CD4-positive, alpha-beta T cell treated with Interleukin-15 for 4 hours (primary cell): Measurements from ENCODE around the gene MMP17.

Experiments
- DNase-seq: peaks from one replicate; pipeline ENCODE4 v3.0.0-alpha.2; 2020; ENCODE audit warnings: low spot score

Gene MMP17

GRCh38 chr12:131827961-131828534 lies at the start of gene MMP17:
Gene MMP17 (plus strand): TSS chr12:131828393. CDS start chr12:131828495, 102 bp downstream.
- no peak for DNase-seq

DNA sequence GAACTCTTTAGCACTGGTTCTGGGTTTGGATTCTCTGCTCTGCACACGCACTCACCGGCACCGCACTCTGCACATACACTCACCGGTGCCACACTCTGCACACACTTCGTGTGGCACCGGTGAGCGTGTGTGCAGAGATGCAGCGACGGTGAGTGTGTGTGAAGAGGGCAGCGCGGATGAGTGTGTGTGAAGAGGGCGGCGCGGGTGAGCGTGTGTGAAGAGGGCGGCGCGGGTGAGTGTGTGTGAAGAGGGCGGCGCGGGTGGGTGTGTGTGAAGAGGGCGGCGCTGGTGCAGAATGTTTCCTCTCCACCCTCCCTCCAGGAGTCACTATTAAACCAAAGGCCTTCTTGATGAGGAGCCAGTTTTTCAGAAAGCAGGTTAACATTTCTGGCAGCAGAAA lies 49.2 kb upstream of the MMP17 start:
- no peak for DNase-seq

DNA sequence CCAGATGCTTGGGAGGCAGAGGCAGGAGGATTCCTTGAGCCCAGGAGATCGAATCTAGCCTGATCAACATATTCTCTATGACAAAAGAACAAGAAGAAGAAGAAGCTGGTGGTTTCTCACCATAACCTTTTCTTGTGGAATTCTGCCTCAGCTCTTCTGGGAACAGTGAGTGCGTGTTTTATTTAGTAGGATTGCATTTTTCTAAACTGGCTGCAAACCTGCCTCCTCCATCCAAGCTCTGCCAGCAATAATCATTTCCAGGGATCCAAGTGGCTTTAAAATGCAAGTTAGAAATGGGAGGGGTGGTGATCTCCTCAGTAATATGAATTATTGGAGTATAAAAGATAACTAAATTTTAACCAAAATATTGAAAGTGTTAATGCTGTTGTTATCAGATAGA lies 46.1 kb upstream of the MMP17 start:
- no peak for DNase-seq

GRCh38 chr12:131783915-131784541 lies 44.2 kb upstream of the MMP17 start:
- no peak for DNase-seq

DNA sequence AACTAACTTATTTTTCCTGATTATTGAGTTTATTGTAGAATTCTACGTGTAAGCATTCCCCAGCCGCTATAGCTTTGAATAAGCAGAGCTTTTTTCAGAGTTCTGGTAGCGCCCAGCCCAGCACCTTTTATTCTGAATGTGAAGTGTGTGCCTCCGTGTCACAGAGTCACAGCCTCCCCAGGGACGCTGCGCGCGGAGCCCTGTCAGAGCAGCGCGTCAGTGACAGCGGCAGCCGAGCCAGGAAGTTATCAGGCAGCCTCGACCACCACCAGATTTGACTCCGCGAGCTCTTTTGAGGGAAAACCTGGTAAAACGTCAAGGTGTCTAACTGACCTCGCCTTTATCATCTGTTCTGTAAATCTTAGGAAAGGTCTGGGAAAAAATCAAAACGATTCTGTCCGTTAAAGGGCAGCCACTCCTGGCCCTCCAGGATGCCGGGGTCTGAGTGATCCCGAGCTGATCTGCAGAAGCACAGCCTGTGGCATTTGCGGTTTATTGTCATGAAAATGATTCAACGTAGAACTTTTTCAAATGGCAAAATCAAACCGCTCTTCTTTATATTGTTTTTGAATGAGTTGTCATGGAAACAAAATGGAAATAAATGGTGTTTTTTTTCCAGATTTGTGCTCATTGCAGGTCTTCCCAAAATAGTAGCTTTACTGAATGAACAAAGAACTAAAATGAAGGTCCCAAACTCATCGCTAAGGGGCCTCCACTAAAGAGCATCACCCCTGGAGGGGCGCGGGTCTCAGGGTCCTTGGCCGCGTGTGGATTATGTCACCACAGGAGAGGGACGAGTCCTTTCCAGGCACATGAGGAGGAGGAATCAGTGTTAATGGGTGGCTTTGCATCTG lies 43.1 kb upstream of the MMP17 start:
- no peak for DNase-seq

GRCh38 chr12:131785763-131786330 lies 42.3 kb upstream of the MMP17 start:
- no peak for DNase-seq

DNA sequence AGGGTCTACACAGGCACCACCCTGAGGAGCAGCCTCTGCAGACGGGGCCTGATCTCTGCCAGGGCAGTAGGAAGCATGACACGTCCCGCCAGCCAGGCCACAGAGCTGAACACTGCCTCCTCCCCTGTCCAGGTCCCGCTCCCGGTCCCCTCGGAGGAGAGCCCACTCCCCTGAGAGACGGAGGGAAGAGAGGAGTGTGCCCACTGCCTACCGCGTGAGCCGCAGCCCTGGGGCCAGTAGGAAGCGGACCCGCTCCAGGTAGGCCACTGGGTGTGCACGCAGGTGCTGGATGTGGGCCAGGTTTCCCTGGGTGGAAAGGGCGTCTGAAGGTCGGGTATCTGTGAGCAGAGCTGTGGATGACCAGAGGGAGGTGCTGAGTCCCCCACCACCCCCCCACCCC lies 41.9 kb upstream of the MMP17 start:
- no peak for DNase-seq

DNA sequence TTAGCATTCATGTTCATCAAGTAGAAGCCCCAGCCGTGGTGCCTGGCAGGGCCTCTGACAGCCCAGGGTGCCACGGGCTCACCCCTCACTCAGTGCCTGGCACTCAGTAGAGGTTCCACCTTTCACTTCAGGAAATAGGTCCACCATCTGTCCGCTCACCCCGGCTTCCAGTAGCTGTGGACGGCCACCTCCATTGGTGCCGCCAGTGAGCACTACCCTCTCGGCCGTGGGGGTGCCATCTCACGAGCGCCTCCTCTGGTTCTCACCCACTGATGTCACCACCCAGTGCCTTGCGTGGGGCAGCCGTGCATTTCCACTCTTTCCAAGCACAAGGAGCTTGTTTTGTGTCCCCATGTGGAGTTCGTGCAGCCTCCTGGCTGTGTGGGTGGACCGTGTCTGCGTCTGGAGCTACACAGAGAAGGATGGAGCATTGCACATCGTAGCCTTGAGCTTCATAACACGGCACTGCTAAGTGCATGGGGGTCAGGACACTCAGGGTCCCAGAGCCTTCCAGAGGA lies 41.0 kb upstream of the MMP17 start:
- DNase-seq = no peak

DNA sequence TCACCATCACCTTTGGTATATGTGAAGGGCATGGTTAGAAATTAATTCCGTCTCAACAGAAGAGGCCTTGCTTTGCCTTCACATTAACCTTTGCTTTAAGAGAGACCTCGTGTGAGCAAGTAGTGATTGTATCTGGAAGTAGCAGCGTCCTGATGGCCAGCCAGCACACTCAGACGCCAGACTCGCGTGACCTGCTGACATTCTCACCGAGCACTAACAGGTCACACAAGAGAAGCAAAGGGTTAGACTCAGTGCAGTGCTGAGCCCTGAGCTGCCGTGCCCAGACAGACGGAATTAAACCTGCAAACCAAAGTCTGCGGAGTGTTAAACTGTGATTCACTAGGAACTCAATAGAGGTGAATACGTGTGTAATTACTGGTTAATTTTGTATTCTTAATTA lies 40.1 kb upstream of the MMP17 start:
- DNase-seq = no peak

DNA sequence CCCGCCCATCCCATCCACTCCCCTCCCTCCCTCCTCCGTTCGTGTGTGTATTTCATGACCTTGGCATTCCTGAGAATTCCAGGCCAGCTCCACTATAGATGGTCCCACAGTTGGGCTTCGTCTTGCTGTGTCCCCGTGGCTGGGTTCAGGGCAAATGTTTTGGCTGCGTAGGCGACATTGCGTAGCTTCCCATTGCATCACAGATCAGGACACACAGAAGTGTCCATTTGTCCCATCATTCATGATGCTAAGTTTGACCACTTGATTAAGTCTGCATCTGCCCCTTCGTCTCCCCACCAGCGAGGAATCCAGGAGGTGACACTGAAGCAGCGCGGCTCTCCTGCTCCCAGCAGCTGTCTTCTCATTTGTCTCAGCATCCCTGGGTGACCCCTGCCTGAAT lies 38.6 kb upstream of the MMP17 start:
- DNase-seq = no peak

- DNase-seq = no peak
These were observed 34.8 kb upstream of the MMP17 start for GRCh38 chr12:131793243-131794022.

DNA sequence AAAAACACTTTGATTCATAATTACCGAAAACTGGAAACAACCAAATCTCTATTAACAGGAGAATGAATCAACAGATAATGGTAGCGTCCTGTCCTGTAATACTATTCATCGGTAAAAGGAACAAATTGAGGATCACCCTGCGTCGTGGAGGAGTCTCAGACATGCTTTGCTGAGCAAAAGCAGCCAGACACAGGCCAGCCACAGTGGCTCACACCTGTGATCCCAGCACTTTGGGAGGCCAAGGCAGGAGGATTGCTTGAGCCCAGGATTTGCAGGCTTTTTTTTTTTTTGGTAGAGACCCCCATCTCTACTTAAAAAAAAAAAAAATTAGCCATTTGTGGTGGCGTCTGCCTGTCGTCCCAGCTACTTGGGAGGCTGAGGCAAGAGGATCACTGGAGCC lies 34.1 kb upstream of the MMP17 start:
- no peak for DNase-seq

GRCh38 chr12:131794573-131794972 lies 33.6 kb upstream of the MMP17 start:
- DNase-seq = no peak

DNA sequence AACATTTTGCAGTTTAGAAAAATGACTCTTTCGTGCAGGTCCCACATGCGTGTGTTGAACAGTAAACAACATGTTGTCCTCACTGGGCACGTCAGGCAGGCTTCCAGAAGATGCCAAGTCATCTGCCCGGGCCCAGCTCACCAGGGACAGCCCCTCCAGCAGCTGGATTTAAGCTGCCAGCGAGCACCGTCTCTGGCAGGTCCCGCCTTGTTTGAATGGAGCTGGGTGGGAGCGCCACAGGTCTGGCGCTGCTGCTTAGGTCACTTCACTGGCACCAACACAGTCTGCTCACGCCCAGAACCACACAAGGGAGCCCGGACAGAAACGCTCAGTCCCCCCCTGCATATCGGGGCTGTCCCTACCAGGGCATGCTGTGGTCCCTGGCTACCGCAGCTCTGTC lies 33.1 kb upstream of the MMP17 start:
- DNase-seq = no peak

- no peak for DNase-seq
These were observed 32.3 kb upstream of the MMP17 start for GRCh38 chr12:131795690-131796410.

DNA sequence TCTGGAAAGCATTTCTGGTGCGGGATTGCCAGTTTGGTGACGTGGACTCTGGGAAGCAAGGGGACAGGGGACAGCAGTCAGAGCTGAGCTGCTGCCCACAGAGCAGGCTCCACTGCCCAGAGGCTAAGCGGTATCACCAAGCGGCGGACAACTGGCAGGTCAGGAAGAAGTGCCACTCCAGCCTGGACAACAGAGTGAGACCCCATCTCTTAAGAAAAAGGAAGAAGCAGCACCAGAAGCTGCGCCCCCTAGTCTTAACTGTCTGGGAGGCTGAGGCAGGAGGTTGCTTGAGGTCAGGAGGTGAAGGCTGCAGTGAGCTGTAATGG lies 31.8 kb upstream of the MMP17 start:
- DNase-seq = no peak

GRCh38 chr12:131796754-131797587 lies 31.2 kb upstream of the MMP17 start:
- DNase-seq = no peak

DNA sequence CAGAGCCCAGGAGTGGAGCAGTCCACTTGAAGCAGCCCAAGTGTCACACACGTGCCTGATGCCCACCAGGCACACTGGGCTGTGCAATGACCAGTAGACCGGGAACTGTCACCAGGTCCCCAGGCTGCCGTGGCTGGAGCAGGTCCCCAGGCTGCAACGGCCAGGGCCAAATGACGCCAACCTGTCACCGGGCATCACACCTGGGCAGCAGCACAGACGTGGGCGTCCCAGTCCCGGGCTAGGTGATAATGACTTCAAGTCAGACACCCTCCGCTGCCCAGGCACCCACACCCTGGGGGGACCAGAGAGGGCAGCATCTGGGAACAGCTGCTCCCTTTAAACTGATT lies 30.6 kb upstream of the MMP17 start:
- DNase-seq = no peak

- no peak for DNase-seq
These were observed 29.0 kb upstream of the MMP17 start for GRCh38 chr12:131799195-131799594.

DNA sequence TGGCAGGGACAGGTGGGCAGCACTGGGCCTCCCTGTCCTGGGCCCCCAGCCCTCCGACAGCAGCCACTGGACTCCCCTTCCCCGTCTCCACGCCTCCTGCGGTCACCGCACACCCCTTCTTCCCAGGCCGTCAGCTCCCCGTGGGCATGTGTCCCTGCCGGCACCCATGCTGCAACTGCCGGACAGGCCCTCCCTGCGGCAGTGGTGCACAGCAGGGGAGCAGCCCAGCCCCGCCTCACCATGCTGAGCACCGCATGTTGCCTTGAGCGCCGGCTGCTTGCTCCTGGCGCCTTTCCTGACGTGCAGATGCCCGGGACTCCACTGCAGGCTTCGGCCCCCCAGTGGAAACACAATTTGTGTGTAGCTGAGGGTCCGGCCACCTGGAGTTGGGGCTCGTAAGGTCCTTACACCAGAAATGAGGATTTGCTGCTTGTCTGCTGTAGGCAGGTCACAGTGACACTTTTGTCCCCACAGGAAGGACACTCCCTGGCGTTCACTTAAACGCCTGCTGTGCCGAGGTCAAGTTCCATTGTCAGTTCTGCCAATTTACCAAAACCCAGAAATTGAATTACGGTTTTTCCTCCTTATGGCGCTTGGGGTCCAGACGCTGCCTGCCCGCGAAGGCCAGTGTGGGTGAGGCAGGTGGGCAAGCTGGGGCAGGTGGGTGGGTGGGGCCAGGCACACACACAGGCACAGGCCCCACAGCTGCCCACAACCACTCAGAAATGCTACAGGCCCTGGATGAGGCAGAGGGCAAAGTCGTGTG lies 28.2 kb upstream of the MMP17 start:
- no peak for DNase-seq
